Measurements from ENCODE around the gene DUOX2.

DUOX2 gene

DNA sequence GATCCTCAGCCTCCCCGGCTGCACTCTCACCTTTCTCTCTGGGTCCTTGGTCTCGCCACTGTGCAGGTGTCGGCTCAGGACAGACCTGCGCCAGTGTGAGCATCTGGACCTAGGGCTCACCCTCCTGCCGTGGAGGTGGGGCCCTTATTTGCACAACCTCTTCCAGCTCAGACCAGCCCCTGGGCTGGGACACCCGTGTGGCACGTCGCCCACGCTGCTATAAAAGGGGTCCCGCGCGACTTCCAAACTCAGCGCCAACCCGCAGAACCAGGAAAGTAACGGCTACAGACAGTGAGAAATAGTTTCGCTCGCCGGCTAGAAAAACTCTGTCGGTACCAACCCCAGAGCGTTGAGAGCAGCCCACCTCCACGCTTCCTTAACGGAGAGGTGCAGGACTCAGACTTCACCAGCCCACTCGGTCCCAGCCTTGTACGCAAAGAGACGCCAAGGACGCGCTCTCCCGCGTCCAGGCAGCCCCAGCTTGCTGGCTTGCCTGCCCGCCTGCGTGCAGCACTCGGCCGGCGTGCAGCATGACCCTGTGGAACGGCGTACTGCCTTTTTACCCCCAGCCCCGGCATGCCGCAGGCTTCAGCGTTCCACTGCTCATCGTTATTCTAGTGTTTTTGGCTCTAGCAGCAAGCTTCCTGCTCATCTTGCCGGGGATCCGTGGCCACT is at the start of gene DUOX2, which contains the start of gene DUOXA2:
Gene DUOX2, minus strand, starts transcription at position 97 of the 675 bp plus-strand sequence. CDS start 761 bp downstream, outside the sequence.
Gene DUOXA2, plus strand, starts transcription at position 251 of the 675 bp plus-strand sequence. Its CDS starts 280 bp downstream, at position 531.
- no peak for DNase-seq (ENCODE audit: low read depth in 3 of 3)

DNA sequence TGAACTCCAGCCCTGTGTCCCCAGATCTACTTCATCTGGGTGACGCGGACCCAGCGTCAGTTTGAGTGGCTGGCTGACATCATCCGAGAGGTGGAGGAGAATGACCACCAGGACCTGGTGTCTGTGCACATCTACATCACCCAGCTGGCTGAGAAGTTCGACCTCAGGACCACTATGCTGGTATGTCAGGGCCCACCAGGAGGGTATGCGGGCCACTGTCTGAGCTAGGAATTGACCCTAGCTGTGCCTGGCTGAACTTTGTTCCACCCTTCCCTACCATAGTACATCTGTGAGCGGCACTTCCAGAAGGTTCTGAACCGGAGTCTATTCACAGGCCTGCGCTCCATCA is 49.5 kb upstream of the DUOX2 start:
- DNase-seq (ENCODE audit: low read depth in 3 of 3) = no peak

DNA sequence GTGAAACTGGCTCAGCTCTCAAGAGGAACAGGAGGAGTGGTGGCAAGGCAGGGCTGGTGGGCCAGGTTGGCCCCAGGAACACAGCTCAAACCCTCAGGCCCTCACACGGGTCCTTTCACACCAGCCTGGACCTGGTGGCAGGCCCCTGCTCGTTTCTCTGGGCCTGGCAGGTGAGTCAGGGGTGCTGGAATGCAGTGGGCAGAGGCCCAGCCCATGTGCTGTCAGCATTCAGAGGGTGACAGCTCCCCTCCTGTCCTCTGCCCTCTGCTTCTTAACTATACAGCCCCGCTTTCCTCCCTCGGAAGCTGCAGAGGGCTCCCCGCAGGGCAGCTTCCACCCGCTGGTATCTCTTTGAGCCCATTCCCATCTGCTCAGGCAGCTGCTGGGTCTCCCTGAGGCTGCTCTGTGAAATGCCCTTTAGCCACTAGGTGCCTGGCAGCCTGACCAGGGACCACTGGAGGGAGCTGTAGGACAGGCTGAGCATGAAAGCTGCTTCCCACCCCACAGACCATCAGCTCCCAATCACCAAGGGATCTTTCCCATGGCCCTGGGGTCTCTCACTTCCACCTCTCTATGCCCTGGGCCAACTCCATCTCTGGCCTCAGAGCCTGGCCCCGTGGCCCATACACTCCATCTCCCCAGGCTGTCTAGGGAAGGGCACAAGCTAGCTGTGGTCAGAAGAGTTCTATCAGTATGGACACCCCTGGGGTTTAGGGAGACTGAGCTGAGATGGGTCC is 49.0 kb upstream of the DUOX2 start:
- peak; percentile 17 to 55 (median 36) for DNase-seq (ENCODE audit: low read depth in 3 of 3)

DNA sequence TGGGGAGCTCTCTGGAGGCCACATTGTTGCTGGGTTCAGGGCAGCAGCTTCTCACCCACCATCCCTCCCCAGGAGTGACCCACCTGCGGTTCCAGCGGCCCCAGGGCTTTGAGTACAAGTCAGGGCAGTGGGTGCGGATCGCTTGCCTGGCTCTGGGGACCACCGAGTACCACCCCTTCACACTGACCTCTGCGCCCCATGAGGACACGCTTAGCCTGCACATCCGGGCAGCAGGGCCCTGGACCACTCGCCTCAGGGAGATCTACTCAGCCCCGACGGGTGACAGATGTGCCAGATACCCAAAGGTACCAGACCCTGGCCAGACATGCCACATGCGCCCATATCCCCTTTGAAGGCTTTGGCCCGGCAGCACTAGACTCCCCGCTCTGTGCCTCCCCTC is 47.7 kb upstream of the DUOX2 start:
- no peak for DNase-seq (ENCODE audit: low read depth in 3 of 3)

DNA sequence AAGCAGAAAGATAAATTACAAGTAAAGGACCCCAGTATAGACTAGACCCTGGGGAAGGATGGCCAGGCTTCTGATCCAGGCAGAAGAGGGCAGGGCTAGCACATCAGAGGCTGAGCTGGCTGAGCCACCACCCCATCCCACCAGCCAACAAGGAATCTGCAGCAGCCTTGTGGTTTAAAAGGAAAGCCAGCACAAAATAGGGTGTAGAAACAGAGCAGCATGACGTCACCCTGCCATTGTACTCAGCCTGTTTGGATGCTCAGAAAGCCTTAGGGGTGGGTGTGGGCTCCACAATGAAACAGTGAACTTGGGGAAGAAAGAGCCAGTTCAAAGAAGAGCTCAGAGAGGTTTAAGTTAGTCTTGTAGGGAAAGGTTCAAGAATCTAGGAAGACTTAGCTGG is 44.0 kb upstream of the DUOX2 start:
- no peak for DNase-seq (ENCODE audit: low read depth in 3 of 3)

DNA sequence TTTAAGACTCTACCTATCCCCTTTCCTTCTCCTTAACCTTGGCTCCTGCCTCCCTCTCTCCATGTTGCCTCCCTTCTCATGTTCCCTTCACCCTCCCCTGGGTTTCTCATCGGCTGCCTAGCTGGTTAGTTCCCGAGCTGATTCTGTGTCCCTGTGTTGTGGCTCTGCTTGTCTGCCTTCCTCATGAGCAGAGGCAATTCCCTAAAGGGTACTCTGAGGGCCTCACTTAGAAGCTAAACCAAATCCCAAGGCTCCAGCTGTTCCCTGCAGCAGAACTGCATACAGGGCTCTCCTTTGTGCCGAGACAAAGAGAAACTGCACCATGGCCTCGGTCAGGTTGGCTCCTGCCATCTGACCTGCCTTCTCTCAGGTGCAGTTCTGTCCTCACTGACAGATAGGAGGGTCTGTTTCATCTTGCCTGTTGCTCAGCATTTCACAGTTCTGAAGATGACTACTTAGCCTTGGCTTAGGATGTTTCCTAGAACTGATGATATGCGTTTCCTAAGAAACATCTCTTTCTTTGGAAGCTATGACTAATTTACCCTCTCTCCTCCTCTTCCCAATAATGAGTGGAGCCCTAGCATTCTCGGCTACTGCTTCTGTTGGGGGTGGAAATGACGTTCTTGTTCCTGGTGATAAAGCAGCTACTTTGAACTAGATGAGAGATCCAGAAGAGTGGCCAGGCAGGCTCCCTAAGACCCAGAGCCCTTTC is 42.9 kb upstream of the DUOX2 start:
- no peak for DNase-seq (ENCODE audit: low read depth in 3 of 3)

DNA sequence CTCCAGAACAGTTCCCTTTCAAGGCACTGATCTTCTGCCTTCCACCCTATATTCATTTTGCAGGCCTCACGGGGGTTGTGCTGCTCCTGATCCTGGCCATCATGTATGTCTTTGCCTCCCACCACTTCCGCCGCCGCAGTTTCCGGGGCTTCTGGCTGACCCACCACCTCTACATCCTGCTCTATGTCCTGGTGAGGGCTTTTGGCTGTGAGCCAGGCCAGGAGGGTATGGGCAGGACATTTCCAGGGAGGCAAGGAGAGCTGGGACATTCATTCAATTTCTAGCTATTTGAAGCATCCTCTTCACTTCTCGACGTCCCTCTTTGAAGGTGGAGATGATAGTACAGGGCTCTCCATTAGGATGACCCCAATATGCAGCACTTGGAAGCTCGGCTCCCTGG is 41.8 kb upstream of the DUOX2 start:
- DNase-seq (ENCODE audit: low read depth in 3 of 3) = no peak

DNA sequence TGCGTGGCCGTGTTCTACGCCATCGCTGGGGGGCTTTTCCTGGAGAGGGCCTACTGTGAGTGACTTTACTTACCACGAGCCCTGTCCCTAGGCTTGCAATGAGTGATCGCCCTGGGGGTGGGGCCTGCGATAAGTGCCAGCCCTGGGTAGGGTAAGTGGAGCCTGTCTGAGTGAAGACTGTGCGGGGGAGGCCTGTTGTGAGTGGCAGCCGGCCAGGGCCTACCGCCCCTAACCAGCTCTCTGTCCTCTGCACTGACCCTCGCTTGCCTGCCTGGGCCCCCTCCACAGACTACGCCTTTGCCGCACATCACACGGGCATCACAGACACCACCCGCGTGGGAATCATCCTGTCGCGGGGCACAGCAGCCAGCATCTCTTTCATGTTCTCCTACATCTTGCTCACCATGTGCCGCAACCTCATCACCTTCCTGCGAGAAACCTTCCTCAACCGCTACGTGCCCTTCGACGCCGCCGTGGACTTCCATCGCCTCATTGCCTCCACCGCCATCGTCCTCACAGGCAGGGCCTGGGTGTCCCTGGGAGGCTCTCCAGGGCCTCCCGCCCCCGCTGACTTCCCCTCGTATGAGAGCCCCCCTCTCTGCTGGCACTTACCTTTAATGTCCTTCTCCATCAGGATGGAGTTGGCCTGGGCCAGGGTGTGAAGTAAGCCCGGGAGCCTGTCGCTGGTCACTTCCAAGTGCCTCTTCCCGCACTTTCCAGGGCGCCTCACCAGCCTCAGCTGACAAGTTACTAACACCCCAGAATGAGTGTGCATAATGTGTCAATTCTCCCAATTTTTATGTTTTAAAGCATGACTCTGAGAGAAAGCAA is 38.2 kb upstream of the DUOX2 start:
- no peak for DNase-seq (ENCODE audit: low read depth in 3 of 3)

DNA sequence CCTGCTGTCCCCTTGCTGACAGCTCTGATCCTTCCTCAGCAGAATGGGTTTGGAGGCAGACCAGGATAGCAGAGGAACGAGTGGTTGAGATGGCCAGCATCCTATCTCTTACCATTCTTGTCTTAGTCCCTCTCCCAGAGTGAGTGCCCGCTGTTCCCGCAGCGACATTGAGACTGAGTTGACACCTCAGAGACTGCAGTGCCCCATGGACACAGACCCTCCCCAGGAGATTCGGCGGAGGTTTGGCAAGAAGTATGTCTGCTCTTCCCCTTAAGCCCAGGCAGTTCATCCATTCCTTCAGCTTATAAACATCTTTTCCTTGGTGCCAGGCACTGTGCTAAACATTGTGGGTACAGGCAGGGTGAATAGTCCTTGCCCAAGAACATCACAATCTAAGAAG is 37.0 kb upstream of the DUOX2 start:
- no peak for DNase-seq (ENCODE audit: low read depth in 3 of 3)

DNA sequence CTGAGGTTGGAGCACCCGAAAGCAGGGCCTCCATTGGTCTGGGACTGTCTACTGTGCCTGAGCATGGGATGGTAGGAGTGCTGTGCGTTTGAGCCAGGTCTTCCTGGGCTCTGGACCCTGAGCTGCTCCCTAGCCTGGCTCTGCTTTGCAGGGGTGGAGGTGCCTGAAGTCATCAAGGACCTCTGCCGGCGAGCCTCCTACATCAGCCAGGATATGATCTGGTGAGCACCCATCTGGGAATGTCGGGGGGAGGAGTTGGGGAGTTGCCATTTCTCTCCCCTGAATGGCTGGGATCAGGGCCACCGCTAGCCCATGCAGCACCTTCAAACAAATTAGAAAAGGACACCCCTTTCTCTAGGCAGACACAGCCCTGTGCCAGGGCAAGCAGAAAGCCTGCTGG is 36.5 kb upstream of the DUOX2 start:
- DNase-seq (ENCODE audit: low read depth in 3 of 3) = no peak

DNA sequence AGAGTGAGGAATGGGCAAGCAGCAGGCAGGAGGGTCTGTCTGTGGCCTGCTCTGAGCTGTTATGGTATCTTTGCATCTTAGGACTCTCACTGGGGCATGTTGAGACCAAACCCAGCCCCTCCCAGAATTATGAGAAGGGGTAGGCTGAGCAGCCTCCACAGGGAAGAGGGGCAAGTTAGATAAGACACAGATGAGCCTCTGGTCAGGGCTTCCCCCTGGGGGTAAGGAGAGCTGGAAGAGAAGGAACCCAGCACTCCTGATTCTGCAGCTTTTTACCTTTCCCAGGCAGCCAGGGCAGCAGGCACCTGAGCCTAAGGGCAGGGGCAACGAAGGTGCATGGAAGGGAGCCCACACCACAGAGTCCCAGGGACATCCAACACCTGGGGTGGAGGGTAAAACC is 35.1 kb upstream of the DUOX2 start:
- no peak for DNase-seq (ENCODE audit: low read depth in 3 of 3)

DNA sequence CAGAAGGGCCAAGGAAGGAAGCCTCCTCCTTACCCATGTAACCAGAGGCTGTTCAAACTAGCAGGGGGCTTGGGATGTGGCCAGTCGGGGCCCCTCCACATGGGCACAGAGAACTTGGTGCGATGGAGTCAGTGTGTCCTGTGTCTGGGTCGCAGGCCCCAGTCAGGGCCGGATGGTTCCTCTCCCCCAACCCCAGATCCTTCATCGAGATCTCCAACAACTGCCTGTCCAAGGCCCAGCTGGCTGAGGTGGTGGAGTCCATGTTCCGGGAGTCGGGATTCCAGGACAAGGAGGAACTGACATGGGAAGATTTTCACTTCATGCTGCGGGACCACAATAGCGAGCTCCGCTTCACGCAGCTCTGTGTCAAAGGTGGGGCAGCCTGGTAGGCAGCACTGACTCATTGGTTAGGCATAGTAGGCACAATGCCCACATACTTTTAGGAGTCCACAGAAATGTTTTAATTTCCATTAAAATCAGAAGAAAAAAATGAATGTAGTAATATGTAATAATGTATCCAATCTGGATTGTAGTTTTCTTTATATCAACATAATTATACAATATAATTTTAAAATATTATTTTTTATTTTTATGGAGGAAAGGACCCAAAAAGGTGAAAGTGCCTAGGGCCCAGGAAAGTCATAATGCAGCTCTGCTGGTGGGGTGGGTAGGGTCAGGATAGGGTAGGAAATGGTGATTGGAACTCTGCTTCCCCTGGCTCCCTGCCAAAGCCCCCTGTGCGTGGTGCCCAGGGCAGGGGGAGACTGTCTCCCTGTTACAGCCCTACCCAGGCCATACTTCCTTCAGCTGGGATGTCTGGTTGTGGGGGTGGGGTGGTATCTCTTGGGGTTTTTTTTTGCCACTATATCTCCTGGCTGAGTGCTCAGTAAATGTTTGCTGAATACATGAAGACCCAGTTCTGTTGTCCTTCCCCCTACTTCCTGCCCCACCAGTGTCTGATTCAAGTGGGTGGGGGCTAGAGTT is 34.4 kb upstream of the DUOX2 start:
- no peak for DNase-seq (ENCODE audit: low read depth in 3 of 3)

DNA sequence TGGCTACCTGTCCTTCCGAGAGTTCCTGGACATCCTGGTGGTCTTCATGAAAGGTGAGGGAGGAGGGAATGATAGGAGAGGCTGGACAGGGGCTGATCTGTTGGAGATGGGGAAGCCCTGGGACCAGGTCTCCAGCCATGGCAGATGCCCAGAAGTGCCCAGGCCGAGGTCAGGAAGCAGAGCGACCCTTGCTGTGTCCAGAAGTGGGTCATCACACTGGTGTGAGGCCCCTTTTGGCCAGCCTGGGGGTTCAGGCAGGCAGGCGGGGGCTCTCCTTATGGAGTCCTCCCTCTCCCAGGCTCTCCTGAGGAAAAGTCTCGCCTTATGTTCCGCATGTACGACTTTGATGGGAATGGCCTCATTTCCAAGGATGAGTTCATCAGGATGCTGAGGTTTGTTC is 33.6 kb upstream of the DUOX2 start:
- DNase-seq (ENCODE audit: low read depth in 3 of 3) = no peak

DNA sequence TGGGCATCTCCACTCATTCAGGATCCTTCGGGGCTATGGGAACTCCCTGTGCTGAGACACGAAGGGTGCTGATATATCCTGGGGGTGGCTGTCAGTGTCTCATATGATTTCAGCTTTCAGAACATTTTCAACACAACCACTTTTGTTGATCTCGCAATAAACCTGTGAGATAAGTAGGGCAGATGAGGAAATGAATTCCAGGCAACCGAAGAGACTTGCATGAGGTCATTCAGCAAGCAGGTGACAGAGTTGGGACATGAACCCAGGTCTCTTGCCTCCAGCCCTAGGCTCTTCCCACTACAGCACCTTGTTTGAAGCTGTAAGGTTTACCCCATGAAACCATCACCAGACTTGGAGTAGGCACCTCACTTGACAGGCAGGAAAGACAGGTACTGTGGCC is 32.4 kb upstream of the DUOX2 start:
- DNase-seq (ENCODE audit: low read depth in 3 of 3) = no peak

DNA sequence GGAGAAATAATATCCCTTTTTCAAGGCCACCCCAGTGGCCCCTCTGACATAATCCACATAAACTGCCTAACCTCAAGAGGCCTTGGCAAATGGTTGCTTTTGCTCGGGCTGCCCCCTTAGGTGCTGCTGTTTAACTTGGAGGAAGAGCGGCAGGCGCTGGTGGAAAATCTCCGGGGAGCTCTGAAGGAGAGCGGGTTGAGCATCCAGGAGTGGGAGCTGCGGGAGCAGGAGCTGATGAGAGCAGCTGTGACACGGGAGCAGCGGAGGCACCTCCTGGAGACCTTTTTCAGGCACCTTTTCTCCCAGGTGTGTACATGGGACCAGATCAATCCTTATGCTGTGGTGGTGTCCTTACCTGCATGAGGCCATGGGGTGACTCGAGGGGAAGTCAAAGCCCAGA is 30.8 kb upstream of the DUOX2 start:
- no peak for DNase-seq (ENCODE audit: low read depth in 3 of 3)

DNA sequence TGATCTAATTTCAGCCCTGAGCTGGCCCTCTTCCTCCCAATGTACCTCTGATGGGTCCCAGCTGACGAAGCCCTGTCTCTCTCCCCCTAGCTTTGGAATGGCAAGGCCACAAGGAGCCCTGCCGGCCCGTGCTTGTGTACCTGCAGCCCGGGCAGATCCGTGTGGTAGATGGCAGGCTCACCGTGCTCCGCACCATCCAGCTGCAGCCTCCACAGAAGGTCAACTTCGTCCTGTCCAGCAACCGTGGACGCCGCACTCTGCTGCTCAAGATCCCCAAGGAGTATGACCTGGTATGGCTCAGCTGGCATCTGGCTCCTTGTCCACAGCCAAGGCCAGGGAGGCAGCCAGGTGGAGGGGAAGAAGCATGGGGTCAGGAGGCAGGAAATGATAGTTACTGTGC is 30.0 kb upstream of the DUOX2 start:
- DNase-seq (ENCODE audit: low read depth in 3 of 3) = no peak

DNA sequence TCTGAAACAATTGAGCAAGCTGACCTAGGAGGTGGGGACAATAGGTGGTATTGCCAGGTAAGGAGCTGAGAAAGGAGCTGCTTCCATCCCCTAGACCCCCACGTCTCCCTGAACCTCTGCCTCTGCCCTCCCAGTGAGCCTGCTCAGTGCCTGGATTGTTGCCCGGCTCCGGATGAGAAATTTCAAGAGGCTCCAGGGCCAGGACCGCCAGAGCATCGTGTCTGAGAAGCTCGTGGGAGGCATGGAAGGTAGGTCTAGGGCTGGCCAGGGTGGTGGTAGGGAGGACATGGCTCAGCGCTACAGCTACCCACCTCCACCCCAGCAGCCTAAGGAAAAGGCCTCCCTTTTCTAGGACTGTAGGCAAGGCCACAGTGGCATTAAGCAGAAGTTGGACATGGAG is 29.1 kb upstream of the DUOX2 start:
- DNase-seq (ENCODE audit: low read depth in 3 of 3) = no peak

DNA sequence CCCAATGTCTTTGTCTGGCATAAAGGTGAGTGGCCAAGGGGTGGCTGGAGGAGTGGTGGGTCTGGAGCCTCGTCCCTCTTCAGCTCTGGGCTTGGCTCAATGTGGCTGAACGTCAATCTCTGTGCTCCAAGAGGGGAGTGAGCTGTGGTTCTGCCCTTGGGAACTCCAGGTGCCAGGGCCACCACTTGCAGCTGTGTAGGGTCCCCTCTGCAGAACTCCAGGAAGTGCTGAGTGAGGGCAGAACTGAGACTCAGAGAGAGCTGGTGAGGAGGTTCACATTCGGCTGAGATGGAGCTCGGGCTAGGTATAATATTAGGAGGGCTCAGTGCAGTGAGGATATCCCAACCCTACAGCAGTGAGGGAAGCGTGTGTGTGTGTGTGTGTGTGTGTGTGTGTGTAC is 27.4 kb upstream of the DUOX2 start:
- no peak for DNase-seq (ENCODE audit: low read depth in 3 of 3)

DNA sequence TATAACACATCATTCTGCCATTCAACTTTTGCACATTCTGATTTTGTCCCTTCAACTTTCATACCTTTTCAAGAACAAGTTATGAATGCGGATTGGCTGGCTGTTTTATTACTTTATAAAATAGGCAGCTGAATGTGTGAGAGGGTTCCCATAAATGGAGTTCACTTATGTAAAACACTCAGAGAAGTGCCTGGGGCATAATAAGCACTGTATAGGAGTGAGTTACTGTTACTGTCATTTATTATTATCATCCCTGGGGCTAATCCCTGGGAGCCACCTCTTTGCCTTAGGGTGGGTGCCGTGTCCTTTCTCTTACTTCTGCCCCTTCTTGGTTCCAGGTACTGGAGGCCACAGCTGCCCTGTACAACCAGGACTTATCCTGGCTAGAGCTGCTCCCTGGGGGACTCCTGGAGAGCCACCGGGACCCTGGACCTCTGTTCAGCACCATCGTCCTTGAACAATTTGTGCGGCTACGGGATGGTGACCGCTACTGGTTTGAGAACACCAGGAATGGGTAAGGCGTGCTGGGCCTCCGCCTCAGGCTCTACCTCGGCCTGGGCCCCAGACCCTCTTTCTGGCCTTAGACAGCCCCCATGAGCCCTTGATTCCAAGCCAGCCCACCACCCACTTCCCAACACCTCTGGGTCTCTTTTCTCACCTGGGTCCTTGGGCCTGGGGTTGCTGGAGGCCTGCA is 26.7 kb upstream of the DUOX2 start:
- DNase-seq (ENCODE audit: low read depth in 3 of 3) = no peak

DNA sequence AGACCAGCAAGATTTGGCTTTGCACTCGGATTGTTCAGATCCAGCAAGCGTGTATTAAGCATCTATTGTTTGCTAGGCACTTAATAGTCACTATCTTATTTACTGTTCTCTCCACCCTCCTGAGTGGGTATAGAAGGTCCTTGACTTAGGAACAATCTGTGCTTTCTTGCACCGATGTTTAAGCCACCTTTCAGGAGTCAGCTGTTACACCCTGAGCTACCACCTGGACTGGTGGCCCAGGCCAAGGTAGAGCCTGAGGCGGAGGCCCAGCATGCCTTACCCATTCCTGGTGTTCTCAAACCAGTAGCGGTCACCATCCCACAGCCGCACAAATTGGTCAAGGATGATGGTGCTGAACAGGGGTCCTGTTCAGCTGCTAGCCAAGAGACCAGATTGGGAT is 25.8 kb upstream of the DUOX2 start:
- no peak for DNase-seq (ENCODE audit: low read depth in 3 of 3)
